ENCODE measurements around the gene ARHGEF28. TPM values are rescaled to one million over a fixed set of nuclear protein-coding genes. Genes with fewer than 3 reads are reported as not detected.

ARHGEF28 gene
- total RNA-seq, 2 experiments from 2014 or later, result not detected

DNA sequence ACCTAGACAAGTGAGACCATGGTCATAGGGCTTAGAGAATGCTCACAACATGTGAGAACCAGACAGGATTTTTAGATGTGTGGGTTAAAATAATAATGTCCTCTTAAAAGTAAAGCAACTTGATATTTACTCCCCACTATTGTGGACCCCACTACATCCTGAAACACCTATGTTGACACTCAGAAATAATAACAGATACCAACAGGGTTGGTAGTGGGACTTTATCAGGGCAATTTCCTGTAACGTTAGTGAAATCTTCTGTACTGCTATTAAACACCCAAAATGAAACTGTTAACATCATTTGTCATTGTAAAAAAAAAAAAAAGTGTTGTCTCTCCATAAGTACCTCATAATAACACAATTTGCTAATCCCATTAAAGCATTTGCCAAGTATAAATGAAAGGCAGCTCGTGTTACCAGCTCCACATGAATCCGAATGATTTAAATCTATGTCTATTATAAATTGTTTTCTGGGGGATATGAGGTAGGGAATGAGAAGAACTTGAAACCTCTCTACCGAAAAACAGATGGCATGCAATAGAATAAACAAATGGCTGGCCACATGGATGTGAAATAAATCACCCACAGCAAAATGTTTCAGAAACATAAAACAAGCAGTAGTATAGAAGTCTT lies 285.9 kb downstream of the ARHGEF28 start:
- ATAC-seq (no peak), DNase-seq (no peak)
- no peak overlapping the region for H3K4me3 Mint-ChIP-seq
- H3K9me3 Mint-ChIP-seq (ENCODE audit: insufficient read depth), result no peaks in the 10 kb centered on the region
- POLR2A ChIA-PET, result no interaction called here
- peaks cover 10% of the 10 kb centered on the region for H3K27me3 Mint-ChIP-seq (ENCODE audit: low read depth)
- no peaks in the 10 kb centered on the region for H3K36me3 Mint-ChIP-seq (ENCODE audit: low read depth)
- CTCF ChIA-PET, result interaction anchor here (1.4 to 1.7 kb wide), 2 partner anchors 10 to 737 kb away, joined by 4 read pairs; no protein-coding TSS in a partner anchor
- no peaks in the 10 kb centered on the region for H3K4me1 Mint-ChIP-seq (ENCODE audit: low read depth)
- H3K27ac Mint-ChIP-seq, result no peak overlapping the region

DNA sequence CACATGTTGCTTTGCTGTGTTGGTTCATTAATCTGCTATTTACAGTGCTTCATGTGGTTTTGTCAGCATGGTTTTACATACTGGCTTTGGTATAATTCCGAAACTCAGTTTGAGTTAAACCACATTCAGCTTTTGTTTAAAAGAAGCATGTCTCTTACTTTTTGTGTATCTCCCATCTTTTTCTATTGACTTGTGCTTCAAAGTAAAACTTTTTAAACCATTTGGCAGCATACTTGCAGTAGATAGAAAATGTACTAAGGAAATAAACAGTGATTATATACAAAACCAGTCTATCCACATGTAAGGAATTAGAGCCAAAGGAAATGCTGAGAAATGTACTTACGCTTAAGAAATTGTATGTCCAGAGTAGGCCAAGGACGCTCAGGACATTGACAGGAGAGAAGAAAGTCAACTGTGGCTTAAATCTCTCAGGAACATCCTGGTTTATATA lies 286.9 kb downstream of the ARHGEF28 start:
- H3K4me3 Mint-ChIP-seq, result no peak overlapping the region
- ChIA-PET CTCF (interaction anchor here (1.1 kb wide), 1 partner anchor 11 kb away, joined by 5 read pairs; no protein-coding TSS in a partner anchor), POLR2A (no interaction called here)
- H3K4me1 Mint-ChIP-seq (ENCODE audit: low read depth), result no peaks in the 10 kb centered on the region
- ATAC-seq (no peak), DNase-seq (no peak)
- H3K9me3 Mint-ChIP-seq (ENCODE audit: insufficient read depth), result no peaks in the 10 kb centered on the region
- H3K27me3 Mint-ChIP-seq (ENCODE audit: low read depth), result peaks cover 5% of the 10 kb centered on the region
- no peak overlapping the region for H3K27ac Mint-ChIP-seq
- no peaks in the 10 kb centered on the region for H3K36me3 Mint-ChIP-seq (ENCODE audit: low read depth)

DNA sequence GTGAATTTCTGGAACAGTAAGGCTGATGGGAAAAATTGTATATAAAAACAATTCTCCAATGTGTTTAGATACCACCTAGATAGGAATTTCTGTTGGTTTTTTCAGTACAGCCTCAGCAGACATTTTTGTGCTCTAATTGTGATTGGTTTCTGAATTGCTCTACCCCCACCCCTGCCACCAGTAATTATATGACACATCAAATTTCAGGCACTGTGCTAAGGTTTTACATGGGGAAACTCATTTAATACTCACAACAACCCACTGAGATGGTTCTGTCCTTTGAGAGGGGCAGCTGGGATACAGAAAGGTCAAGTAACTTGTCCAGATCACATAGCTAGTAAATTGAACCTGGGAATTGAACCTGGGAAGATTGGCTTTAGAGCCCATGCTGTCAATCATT lies 288.0 kb downstream of the ARHGEF28 start:
- Mint-ChIP-seq H3K27ac (no peak overlapping the region), H3K4me1 (ENCODE audit: low read depth) (no peaks in the 10 kb centered on the region)
- CTCF ChIA-PET, result no interaction called here

DNA sequence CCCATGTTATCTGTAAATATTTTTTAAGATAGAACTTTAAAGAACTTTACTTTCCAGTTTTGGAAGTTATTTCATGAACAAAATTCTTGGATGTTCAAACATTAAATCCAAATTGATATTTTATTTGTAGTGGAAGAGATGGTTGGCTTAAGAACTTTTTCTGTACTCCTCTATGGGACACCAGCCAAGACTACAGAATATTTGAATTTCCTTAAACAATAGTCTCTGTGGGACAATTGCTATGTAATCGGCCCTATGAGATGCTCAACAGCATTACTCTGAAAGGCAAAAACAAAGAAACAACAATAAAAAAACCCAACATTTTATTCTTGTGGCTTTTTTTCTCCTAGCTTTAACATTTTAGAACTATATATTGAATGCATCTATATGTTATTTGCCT lies 289.3 kb downstream of the ARHGEF28 start:
- no peak for DNase-seq
- ChIA-PET POLR2A (no interaction called here), CTCF (no interaction called here)
- no peak for ATAC-seq
- H3K27me3 Mint-ChIP-seq (ENCODE audit: low read depth), result peaks cover 13% of the 10 kb centered on the region
- no peaks in the 10 kb centered on the region for H3K9me3 Mint-ChIP-seq (ENCODE audit: insufficient read depth)
- no peaks in the 10 kb centered on the region for H3K4me1 Mint-ChIP-seq (ENCODE audit: low read depth)
- no peak overlapping the region for H3K4me3 Mint-ChIP-seq
- no peaks in the 10 kb centered on the region for H3K36me3 Mint-ChIP-seq (ENCODE audit: low read depth)
- no peak overlapping the region for H3K27ac Mint-ChIP-seq

More for the DNA sequence above, 288.0 kb downstream of the ARHGEF28 start:
- Mint-ChIP-seq H3K27me3 (ENCODE audit: low read depth) (peaks cover 5% of the 10 kb centered on the region), H3K36me3 (ENCODE audit: low read depth) (no peaks in the 10 kb centered on the region), H3K4me3 (no peak overlapping the region), H3K9me3 (ENCODE audit: insufficient read depth) (no peaks in the 10 kb centered on the region)
- POLR2A ChIA-PET, result no interaction called here
- ATAC-seq, result no peak
- DNase-seq, result no peak

DNA sequence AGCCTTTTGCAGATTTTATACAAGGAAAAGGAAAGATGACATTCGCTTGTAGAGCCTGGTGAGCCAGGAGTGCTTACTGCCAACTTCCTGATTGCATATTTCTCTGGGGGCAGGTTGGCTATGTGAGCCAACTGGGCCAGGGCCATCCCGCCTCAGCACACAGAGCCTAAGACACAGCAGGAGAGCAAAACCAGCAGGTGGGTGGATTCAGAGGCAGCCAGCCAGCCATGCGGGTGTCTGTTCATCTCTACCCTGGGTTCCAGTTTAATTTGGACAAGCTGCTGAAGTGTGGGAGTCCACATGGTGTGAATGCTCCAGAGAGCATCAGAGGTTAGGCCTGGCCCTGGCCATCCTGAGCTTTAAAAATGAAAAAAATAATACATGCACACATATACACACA lies 291.4 kb downstream of the ARHGEF28 start:
- ATAC-seq, result no peak
- no peaks in the 10 kb centered on the region for H3K4me1 Mint-ChIP-seq (ENCODE audit: low read depth)
- ChIA-PET POLR2A (no interaction called here), CTCF (interaction anchor here (3.7 kb wide), 1 partner anchor 15 kb away, joined by 10 read pairs; no protein-coding TSS in a partner anchor)
- H3K9me3 Mint-ChIP-seq (ENCODE audit: insufficient read depth), result no peaks in the 10 kb centered on the region
- DNase-seq, result no peak
- no peaks in the 10 kb centered on the region for H3K36me3 Mint-ChIP-seq (ENCODE audit: low read depth)
- peaks cover 13% of the 10 kb centered on the region for H3K27me3 Mint-ChIP-seq (ENCODE audit: low read depth)
- H3K4me3 Mint-ChIP-seq, result no peak overlapping the region
- no peak overlapping the region for H3K27ac Mint-ChIP-seq

DNA sequence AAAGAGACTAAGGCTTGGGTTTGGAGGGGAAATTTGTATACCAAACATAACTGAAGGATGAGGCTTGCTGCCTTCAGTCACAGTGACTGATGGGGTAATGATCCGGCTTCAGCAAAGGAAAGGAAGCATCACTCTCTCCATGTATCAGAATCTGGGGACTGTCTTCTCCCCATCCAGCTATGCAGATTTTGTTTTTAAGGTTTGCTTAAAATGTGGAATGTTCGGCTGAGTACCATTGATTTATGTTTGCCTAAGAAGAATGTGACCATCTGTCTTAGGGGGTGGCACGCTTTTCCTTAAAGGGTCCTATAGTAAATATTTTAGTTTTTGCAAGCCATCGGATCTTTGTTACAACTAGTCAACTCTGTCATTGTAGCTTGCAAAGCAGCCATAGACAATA lies 291.9 kb downstream of the ARHGEF28 start:
- Mint-ChIP-seq H3K4me3 (no peak overlapping the region), H3K4me1 (ENCODE audit: low read depth) (no peaks in the 10 kb centered on the region), H3K9me3 (ENCODE audit: insufficient read depth) (no peaks in the 10 kb centered on the region), H3K36me3 (ENCODE audit: low read depth) (no peaks in the 10 kb centered on the region), H3K27ac (no peak overlapping the region), H3K27me3 (ENCODE audit: low read depth) (peaks cover 13% of the 10 kb centered on the region)
- ChIA-PET CTCF (interaction anchor here (3.7 kb wide), 1 partner anchor 16 kb away, joined by 10 read pairs; no protein-coding TSS in a partner anchor), POLR2A (interaction anchor here (0.6 kb wide), 1 partner anchor 366 kb away, joined by 3 read pairs; no protein-coding TSS in a partner anchor)
- ATAC-seq, result no peak
- no peak for DNase-seq

DNA sequence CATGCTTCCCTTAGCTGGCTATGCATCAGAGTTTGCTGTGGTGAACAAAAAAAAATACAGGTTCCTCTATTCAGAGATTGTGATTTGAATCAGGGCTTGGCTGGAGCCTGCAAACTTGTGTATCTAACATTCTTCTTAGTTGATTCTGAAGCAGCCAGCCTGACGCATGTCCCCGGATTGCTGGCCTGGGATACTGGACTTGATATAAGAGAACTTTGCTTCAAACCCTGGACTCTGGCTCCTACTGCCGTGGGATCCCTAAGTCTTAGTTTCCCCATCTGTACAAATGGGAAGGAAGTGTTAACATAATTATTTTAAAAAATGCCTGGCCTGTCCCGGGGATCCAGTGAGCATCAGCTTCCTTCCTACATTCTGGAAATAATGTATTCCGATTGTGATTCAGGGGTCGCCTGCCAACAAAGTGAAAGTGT lies 292.8 kb downstream of the ARHGEF28 start:
- ChIA-PET POLR2A (no interaction called here), CTCF (interaction anchor here (3.7 kb wide), 1 partner anchor 17 kb away, joined by 10 read pairs; no protein-coding TSS in a partner anchor)
- no peak overlapping the region for H3K4me3 Mint-ChIP-seq
- H3K36me3 Mint-ChIP-seq (ENCODE audit: low read depth), result no peaks in the 10 kb centered on the region
- H3K9me3 Mint-ChIP-seq (ENCODE audit: insufficient read depth), result no peaks in the 10 kb centered on the region
- ATAC-seq (no peak), DNase-seq (no peak)
- no peak overlapping the region for H3K27ac Mint-ChIP-seq
- H3K27me3 Mint-ChIP-seq (ENCODE audit: low read depth), result peaks cover 13% of the 10 kb centered on the region
- no peaks in the 10 kb centered on the region for H3K4me1 Mint-ChIP-seq (ENCODE audit: low read depth)

DNA sequence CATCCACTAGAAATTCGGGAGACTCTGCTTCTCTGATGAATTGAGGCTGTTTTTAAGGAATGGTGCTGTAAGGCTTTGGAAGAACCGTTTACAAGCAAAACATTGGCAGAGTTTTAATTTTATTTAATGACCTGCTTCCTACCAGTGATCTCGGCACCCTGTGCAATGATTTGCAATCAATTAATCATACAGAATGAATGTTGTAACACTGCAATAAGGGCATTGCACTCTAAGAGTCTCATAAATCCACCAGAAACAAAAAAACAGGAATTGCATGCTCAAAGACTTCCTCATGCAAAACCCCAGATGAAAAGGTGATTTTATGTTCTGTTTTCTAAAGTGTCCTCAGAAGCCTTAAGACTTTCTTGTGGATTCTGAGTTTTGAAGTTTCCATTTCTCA lies 295.7 kb downstream of the ARHGEF28 start:
- ChIA-PET POLR2A (no interaction called here), CTCF (no interaction called here)
- Mint-ChIP-seq H3K36me3 (ENCODE audit: low read depth) (no peaks in the 10 kb centered on the region), H3K27me3 (ENCODE audit: low read depth) (peaks cover 22% of the 10 kb centered on the region), H3K4me1 (ENCODE audit: low read depth) (no peaks in the 10 kb centered on the region), H3K4me3 (no peak overlapping the region), H3K27ac (no peak overlapping the region), H3K9me3 (ENCODE audit: insufficient read depth) (no peaks in the 10 kb centered on the region)
- ATAC-seq (no peak), DNase-seq (no peak)

DNA sequence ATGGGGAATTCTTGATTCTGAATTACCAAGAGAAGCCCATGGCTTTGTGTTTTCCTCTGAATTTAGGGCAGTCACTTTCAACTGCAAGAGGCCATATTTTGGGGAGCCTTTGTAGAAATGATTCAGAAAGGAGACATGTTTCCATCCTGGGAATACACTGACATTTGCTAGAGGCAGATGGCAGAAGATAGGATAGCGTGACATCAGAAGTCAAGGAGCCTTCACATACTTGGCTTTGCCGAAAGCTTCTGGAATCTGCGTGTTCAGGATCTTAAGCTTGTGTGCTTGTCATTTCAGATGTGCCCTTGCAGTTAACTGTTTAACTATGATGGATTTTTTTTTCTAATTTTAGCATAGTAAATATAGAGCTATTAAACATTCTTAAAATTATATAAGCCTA lies 296.2 kb downstream of the ARHGEF28 start:
- ChIA-PET CTCF (no interaction called here), POLR2A (no interaction called here)
- Mint-ChIP-seq H3K4me1 (ENCODE audit: low read depth) (no peaks in the 10 kb centered on the region), H3K27me3 (ENCODE audit: low read depth) (peaks cover 22% of the 10 kb centered on the region), H3K9me3 (ENCODE audit: insufficient read depth) (no peaks in the 10 kb centered on the region), H3K36me3 (ENCODE audit: low read depth) (no peaks in the 10 kb centered on the region), H3K4me3 (no peak overlapping the region), H3K27ac (no peak overlapping the region)
- no peak for DNase-seq
- no peak for ATAC-seq

DNA sequence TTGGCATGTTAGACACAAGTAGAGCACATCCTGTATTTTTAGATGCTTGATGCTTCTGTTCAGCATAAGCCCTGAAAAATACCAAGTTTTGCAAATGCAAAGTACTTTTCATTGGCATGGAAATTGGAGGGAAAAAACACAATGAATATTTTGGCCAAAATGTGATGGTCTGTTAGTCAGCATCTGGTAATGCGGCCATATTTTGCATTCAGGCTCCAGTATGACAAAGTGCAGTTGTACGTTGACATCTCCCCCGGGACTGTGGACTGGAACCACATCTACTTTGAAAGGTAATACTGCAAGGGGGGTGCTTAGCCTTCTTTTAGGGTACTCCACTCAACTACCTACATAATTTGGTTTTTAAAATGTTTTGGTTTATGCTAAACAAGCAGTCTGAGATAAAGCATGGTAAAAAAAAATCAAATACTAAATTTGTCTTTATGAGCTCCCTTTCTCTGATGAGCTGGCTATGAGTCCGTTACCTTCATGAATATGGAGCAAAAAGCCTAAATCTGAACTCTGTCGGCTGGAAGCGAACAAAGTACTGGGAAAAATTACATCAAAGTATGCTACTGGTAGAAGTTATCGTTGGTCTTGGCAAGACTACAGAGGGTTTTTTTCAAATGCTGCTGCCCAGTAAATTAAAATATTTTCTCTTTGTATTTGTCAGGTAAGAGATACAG lies 297.0 kb downstream of the ARHGEF28 start:
- Mint-ChIP-seq H3K9me3 (ENCODE audit: insufficient read depth) (no peaks in the 10 kb centered on the region), H3K4me3 (no peak overlapping the region), H3K36me3 (ENCODE audit: low read depth) (no peaks in the 10 kb centered on the region), H3K4me1 (ENCODE audit: low read depth) (no peaks in the 10 kb centered on the region), H3K27me3 (ENCODE audit: low read depth) (peaks cover 22% of the 10 kb centered on the region), H3K27ac (no peak overlapping the region)
- ChIA-PET CTCF (no interaction called here), POLR2A (no interaction called here)
- ATAC-seq (no peak), DNase-seq (no peak)

DNA sequence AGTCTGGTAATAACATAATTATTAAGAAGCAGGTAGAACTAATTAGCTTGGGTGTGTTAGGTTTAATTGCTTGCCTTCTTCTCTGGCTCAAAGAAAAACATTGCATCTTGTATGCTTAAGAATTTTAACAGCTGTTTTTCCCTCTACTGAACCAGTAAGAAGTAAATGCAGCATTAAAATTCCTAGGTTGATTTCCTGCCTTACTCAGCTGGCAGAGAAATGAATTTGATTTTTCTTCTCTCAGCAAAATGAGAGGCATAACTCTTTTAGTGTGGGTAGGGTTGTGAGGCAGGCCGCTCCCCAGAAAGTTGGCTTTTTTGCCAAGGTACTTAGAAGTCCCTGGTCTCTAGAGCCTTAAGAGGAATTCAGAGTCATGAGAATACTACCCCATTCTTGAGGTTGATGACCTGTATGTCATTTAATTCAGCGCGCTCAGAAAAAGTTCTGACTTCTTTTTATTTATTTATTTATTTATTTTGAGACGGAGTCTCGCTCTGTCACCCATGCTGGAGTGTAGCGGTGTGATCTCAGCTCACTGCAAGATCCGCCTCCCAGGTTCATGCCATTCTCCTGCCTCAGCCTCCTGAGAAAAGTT lies 302.6 kb downstream of the ARHGEF28 start:
- no peaks in the 10 kb centered on the region for H3K36me3 Mint-ChIP-seq (ENCODE audit: low read depth)
- H3K9me3 Mint-ChIP-seq (ENCODE audit: insufficient read depth), result no peaks in the 10 kb centered on the region
- peaks cover 16% of the 10 kb centered on the region for H3K27me3 Mint-ChIP-seq (ENCODE audit: low read depth)
- H3K27ac Mint-ChIP-seq, result no peak overlapping the region
- POLR2A ChIA-PET, result no interaction called here
- no peaks in the 10 kb centered on the region for H3K4me1 Mint-ChIP-seq (ENCODE audit: low read depth)
- CTCF ChIA-PET, result no interaction called here
- no peak overlapping the region for H3K4me3 Mint-ChIP-seq
- ATAC-seq (no peak), DNase-seq (no peak)

DNA sequence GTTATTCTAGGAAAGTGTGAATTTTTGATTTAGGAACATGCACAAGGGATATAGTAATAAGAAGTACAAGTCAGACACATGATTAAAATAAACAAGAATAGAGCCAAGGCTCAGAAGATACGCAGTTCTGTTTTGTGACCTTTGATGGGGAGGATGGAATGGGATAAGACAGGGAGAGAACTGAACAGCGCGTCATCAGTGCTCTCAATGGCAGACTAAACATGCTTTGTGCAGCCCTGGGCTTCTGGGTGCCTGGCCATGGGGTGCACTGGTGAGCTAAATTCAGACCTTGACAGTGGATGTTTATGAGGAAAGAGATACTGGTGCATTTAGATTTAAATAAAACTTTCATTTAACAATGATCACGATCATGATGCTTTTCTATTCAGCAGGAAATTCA lies 309.7 kb downstream of the ARHGEF28 start:
- ATAC-seq (no peak), DNase-seq (no peak)
- H3K9me3 Mint-ChIP-seq (ENCODE audit: insufficient read depth), result no peaks in the 10 kb centered on the region
- no peak overlapping the region for H3K27ac Mint-ChIP-seq
- H3K4me3 Mint-ChIP-seq, result no peak overlapping the region
- peaks cover 6% of the 10 kb centered on the region for H3K27me3 Mint-ChIP-seq (ENCODE audit: low read depth)
- H3K4me1 Mint-ChIP-seq (ENCODE audit: low read depth), result no peaks in the 10 kb centered on the region
- CTCF ChIA-PET, result no interaction called here
- no peaks in the 10 kb centered on the region for H3K36me3 Mint-ChIP-seq (ENCODE audit: low read depth)
- POLR2A ChIA-PET, result no interaction called here

Data from activated CD8-positive, alpha-beta T cell treated with anti-CD3 and anti-CD28 coated beads, Interleukin-2, amount 10 ng/mL, durations not matched to agents 7 days and 5 days (primary cell).